ENCODE results near the gene TLR2. TPM values are rescaled to one million over a fixed set of nuclear protein-coding genes. Genes with fewer than 3 reads are reported as not detected.

The TLR2 gene
- total and polyA plus RNA-seq, 2 experiments from 2014 or later, result 0.09 to 1.0 TPM

DNA sequence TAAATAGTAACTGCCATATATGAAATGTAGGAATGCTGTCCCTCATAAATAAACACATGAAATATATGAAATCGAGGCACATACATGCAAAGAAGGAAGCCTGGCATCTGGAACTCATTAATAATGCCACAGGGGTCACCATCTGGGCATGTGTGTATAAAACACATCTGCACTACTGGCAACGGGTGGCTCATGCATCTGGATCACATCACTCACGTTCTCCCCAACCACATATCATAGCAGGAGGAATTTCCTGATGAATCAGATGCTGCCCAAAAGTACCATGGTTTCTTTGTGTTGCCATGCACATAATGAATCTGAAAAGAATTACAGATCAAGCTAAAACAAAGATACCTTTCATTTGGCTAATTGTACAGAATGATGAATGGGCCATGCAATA, 47.2 kb downstream of the TLR2 start:
- Histone ChIP-seq H3K27ac (no peak overlapping the region), H3K4me1 (ENCODE audit: low read depth) (no peaks in the 10 kb centered on the region), H3K4me3 (no peak overlapping the region), H3K36me3 (no peaks in the 10 kb centered on the region), H3K27me3 (no peaks in the 10 kb centered on the region), H3K9me3 (ENCODE audit: low read depth) (no peaks in the 10 kb centered on the region)
- TF ChIP-seq, protein P1, sequence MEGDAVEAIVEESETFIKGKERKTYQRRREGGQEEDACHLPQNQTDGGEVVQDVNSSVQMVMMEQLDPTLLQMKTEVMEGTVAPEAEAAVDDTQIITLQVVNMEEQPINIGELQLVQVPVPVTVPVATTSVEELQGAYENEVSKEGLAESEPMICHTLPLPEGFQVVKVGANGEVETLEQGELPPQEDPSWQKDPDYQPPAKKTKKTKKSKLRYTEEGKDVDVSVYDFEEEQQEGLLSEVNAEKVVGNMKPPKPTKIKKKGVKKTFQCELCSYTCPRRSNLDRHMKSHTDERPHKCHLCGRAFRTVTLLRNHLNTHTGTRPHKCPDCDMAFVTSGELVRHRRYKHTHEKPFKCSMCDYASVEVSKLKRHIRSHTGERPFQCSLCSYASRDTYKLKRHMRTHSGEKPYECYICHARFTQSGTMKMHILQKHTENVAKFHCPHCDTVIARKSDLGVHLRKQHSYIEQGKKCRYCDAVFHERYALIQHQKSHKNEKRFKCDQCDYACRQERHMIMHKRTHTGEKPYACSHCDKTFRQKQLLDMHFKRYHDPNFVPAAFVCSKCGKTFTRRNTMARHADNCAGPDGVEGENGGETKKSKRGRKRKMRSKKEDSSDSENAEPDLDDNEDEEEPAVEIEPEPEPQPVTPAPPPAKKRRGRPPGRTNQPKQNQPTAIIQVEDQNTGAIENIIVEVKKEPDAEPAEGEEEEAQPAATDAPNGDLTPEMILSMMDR (IDR thresholded peaks at IDR 0.05; ENCODE audit: low read depth, low read length), result no peak
- DNase-seq (ENCODE audit: low read depth in 1 of 2, low spot score in 1 of 2), result peak in 1 of 2 donors; percentile 86

- Histone ChIP-seq H3K27me3 (no peaks in the 10 kb centered on the region), H3K27ac (no peak overlapping the region), H3K4me3 (no peak overlapping the region), H3K36me3 (no peaks in the 10 kb centered on the region), H3K4me1 (ENCODE audit: low read depth) (no peaks in the 10 kb centered on the region), H3K9me3 (ENCODE audit: low read depth) (no peaks in the 10 kb centered on the region)
- TF ChIP-seq, protein P1 (IDR thresholded peaks at IDR 0.05; ENCODE audit: low read depth, low read length), result no peak
- no peak for DNase-seq (ENCODE audit: low read depth in 1 of 2, low spot score in 1 of 2)
These were observed 49.8 kb downstream of the TLR2 start for GRCh38 chr4:153733751-153734448.

DNA sequence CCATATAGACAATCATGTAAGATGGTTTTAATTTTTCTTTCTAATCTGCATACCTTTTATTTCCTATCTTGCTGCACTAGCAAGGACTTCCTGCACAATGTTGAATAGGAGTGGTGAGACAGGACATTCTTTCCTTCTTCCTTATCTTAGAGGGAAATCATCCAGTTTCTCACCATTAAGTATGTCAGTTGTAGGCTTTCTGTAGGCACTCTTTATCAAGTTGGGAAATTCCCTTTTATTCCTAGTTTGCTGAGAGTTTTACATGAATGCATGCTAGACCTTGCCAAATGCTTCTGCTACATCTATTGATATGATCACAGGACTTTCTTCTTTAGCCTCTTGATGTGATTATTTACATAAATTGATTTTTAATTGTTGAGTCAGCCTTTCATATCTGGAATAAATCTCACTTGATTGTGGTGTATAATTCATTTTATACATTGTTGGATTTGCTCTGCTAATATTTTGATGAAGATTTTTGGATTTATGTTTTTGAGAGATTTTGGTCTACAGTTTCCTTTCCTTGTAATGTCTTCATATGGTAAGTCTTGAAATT, 51.9 kb downstream of the TLR2 start:
- TF ChIP-seq, protein P1 (IDR thresholded peaks at IDR 0.05; ENCODE audit: low read depth, low read length), result no peak
- Histone ChIP-seq H3K4me3 (no peak overlapping the region), H3K36me3 (no peaks in the 10 kb centered on the region), H3K9me3 (ENCODE audit: low read depth) (no peaks in the 10 kb centered on the region), H3K4me1 (ENCODE audit: low read depth) (no peaks in the 10 kb centered on the region), H3K27me3 (no peaks in the 10 kb centered on the region), H3K27ac (no peak overlapping the region)
- peak in 1 of 2 donors; percentile 17 for DNase-seq (ENCODE audit: low read depth in 1 of 2, low spot score in 1 of 2)

DNA sequence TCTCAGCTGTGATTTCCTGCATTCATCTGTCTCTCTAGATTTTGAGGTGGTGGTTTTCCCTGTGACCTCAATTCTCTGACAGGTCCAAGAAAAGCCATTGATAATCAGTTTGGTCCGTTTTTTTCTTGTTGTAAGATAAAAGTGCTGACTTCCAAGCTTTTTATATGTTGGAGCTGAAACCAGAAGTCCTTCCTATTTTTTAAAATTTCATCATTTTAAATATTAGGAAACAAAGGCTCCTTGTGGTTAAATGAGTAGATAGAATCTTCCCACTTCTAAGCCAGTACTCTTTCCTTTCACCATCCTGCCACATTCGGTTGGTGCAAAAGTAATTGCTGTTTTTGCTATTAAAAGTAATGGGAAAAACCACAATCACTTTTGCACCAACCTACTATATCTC, 57.5 kb downstream of the TLR2 start:
- TF ChIP-seq, protein P1 (IDR thresholded peaks at IDR 0.05; ENCODE audit: low read depth, low read length), result no peak
- no peaks in the 10 kb centered on the region for H3K9me3 ChIP-seq (ENCODE audit: low read depth)
- H3K4me3 ChIP-seq, result no peak overlapping the region
- H3K36me3 ChIP-seq, result no peaks in the 10 kb centered on the region
- H3K27me3 ChIP-seq, result no peaks in the 10 kb centered on the region
- DNase-seq (ENCODE audit: low read depth in 1 of 2, low spot score in 1 of 2), result no peak
- no peak overlapping the region for H3K27ac ChIP-seq
- no peaks in the 10 kb centered on the region for H3K4me1 ChIP-seq (ENCODE audit: low read depth)

DNA sequence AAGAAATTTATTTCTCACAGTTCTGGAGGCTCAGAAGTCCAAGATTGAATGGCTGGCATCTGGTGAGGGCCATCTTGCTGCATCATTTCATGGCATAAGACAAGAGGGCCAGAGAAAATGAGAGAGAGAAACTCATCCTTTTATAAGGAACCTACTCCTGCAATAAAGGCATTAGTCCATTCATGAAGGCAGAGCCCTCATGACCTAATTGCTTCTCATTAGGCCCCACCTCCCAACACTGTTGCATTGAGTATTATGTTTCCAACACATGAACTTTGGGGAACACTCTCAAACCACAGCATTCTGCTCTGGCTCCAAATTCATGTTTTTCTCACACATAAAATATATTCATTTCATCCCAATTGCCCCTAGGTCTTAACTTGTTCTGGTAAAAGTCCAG, 61.6 kb downstream of the TLR2 start:
- TF ChIP-seq, protein P1 (IDR thresholded peaks at IDR 0.05; ENCODE audit: low read depth, low read length), result no peak
- no peaks in the 10 kb centered on the region for H3K9me3 ChIP-seq (ENCODE audit: low read depth)
- no peak overlapping the region for H3K4me3 ChIP-seq
- H3K27me3 ChIP-seq, result no peaks in the 10 kb centered on the region
- no peak for DNase-seq (ENCODE audit: low read depth in 1 of 2, low spot score in 1 of 2)
- H3K27ac ChIP-seq, result no peak overlapping the region
- no peaks in the 10 kb centered on the region for H3K4me1 ChIP-seq (ENCODE audit: low read depth)
- no peaks in the 10 kb centered on the region for H3K36me3 ChIP-seq

Measured in cardiac muscle cell (in vitro differentiated cells and primary cell).